ENCODE results near the gene PCDHGA4. TPM values are rescaled to one million over a fixed set of nuclear protein-coding genes. Genes with fewer than 3 reads are reported as not detected.
"Not testable (repeated sequence)": the region's sequence is repeated elsewhere in the genome, so short reads cannot be mapped to it uniquely, and the experiment has no call there.

PCDHGA4 gene
- total RNA-seq, 2 donors from 2014 or later = not detected

GRCh38 chr5:141393267-141393666, 38.4 kb downstream of the PCDHGA4 start:
- H3K27ac Mint-ChIP-seq = no peak overlapping the region
- DNase-seq (ENCODE audit: low spot score in 2 of 2) (no peak), ATAC-seq (no peak)
- peaks cover 45 to 48% of the 10 kb centered on the region in 2 donors for H3K36me3 Mint-ChIP-seq
- peaks cover 20 to 27% of the 10 kb centered on the region in 2 donors for H3K9me3 Mint-ChIP-seq

GRCh38 chr5:141394401-141395187, 39.8 kb downstream of the PCDHGA4 start:
- not testable (repeated sequence) for ATAC-seq; DNase-seq (ENCODE audit: low spot score in 2 of 2)
- peaks cover 41 to 46% of the 10 kb centered on the region in 2 donors for H3K36me3 Mint-ChIP-seq
- H3K9me3 Mint-ChIP-seq = peaks cover 11 to 20% of the 10 kb centered on the region in 2 donors
- peak overlapping the region in 1 of 2 donors; percentile 5 for H3K27ac Mint-ChIP-seq

- peaks cover 10 to 12% of the 10 kb centered on the region in 2 donors for H3K9me3 Mint-ChIP-seq
- peaks cover 40 to 49% of the 10 kb centered on the region in 2 donors for H3K36me3 Mint-ChIP-seq
- DNase-seq (ENCODE audit: low spot score in 2 of 2); H3K27ac Mint-ChIP-seq: not testable (repeated sequence)
- peak; percentile 71 to 82 for ATAC-seq
Observed at GRCh38 chr5:141397756-141398551, 43.1 kb downstream of the PCDHGA4 start, which contains the start of gene PCDHGB5. Gene PCDHGB5 (plus strand): TSS chr5:141397947. CDS start chr5:141398128, 181 bp downstream.

GRCh38 chr5:141398608-141399007, 43.8 kb downstream of the PCDHGA4 start:
- H3K36me3 Mint-ChIP-seq = peaks cover 38 to 47% of the 10 kb centered on the region in 2 donors
- no peak for DNase-seq (ENCODE audit: low spot score in 2 of 2)
- ATAC-seq = no peak
- peaks cover 10 to 12% of the 10 kb centered on the region in 2 donors for H3K9me3 Mint-ChIP-seq
- H3K27ac Mint-ChIP-seq = no peak overlapping the region

- H3K36me3 Mint-ChIP-seq = peaks cover 38 to 49% of the 10 kb centered on the region in 2 donors
- ATAC-seq = no peak
- H3K27ac Mint-ChIP-seq = peak overlapping the region in 1 of 2 donors; percentile 47
- DNase-seq (ENCODE audit: low spot score in 2 of 2) = no peak
- H3K9me3 Mint-ChIP-seq = peaks cover 8 to 10% of the 10 kb centered on the region in 2 donors
Observed at GRCh38 chr5:141399555-141400258, 44.9 kb downstream of the PCDHGA4 start.

- peaks cover 14 to 18% of the 10 kb centered on the region in 2 donors for H3K9me3 Mint-ChIP-seq
- no peak for ATAC-seq
- DNase-seq (ENCODE audit: low spot score in 2 of 2) = no peak
- no peak within 1 kb of the TSS for H3K27ac Mint-ChIP-seq
- peaks cover 42 to 59% of the 10 kb centered on the region in 2 donors for H3K36me3 Mint-ChIP-seq
Observed at GRCh38 chr5:141402553-141403243, 47.9 kb downstream of the PCDHGA4 start, which contains the start of gene PCDHGA9. Gene PCDHGA9 (plus strand): TSS chr5:141402778. CDS start chr5:141402953, 175 bp downstream.

GRCh38 chr5:141403387-141403786, 48.6 kb downstream of the PCDHGA4 start:
- H3K9me3 Mint-ChIP-seq = peaks cover 17 to 21% of the 10 kb centered on the region in 2 donors
- DNase-seq (ENCODE audit: low spot score in 2 of 2) (no peak), ATAC-seq (no peak)
- peaks cover 49 to 66% of the 10 kb centered on the region in 2 donors for H3K36me3 Mint-ChIP-seq
- H3K27ac Mint-ChIP-seq = no peak overlapping the region

Other genes with a start within 250 kb of the PCDHGA4 start
- not detected for gene PCDHB4, start 233.2 kb upstream of the PCDHGA4 start, total RNA-seq
- gene PCDHB5, start 219.8 kb upstream of the PCDHGA4 start, total RNA-seq = under 1 TPM in 1 of 2 donors, not detected in 1; 0.08 TPM
- not detected for gene PCDHB6, start 205.0 kb upstream of the PCDHGA4 start, total RNA-seq
- not detected for gene PCDHB7, start 182.4 kb upstream of the PCDHGA4 start, total RNA-seq
- not detected for gene PCDHB8, start 177.2 kb upstream of the PCDHGA4 start, total RNA-seq
- gene PCDHB16, start 172.6 kb upstream of the PCDHGA4 start, total RNA-seq = not detected
- gene PCDHB9, start 167.9 kb upstream of the PCDHGA4 start, total RNA-seq = not detected
- gene PCDHB10, start 162.7 kb upstream of the PCDHGA4 start, total RNA-seq = not detected
- not detected for gene PCDHB11, start 155.4 kb upstream of the PCDHGA4 start, total RNA-seq
- not detected for gene PCDHB12, start 146.3 kb upstream of the PCDHGA4 start, total RNA-seq
- not detected for gene PCDHB13, start 141.1 kb upstream of the PCDHGA4 start, total RNA-seq
- not detected for gene PCDHB14, start 131.7 kb upstream of the PCDHGA4 start, total RNA-seq
- not detected for gene PCDHB15, start 109.6 kb upstream of the PCDHGA4 start, total RNA-seq
- gene SLC25A2, start 51.0 kb upstream of the PCDHGA4 start, total RNA-seq = under 1 TPM in 1 of 2 donors, not detected in 1; 0.23 TPM
- gene TAF7, start 34.2 kb upstream of the PCDHGA4 start, total RNA-seq = 10 to 100 TPM; 44.7 to 46.7 TPM
- gene PCDHGA1, start 24.5 kb upstream of the PCDHGA4 start, total RNA-seq = under 1 TPM in 1 of 2 donors, not detected in 1; 0.11 TPM
- not detected for gene PCDHGA2, start 16.3 kb upstream of the PCDHGA4 start, total RNA-seq
- gene PCDHGA3, start 11.2 kb upstream of the PCDHGA4 start, total RNA-seq = not detected
- not detected for gene PCDHGB1, start 4.9 kb upstream of the PCDHGA4 start, total RNA-seq
- under 1 TPM; 0.12 to 0.20 TPM for gene PCDHGB2, start 5.0 kb downstream of the PCDHGA4 start, total RNA-seq
- under 1 TPM in 1 of 2 donors, not detected in 1; 0.09 TPM for gene PCDHGA5, start 9.1 kb downstream of the PCDHGA4 start, total RNA-seq
- under 1 TPM; 0.09 to 0.14 TPM for gene PCDHGB3, start 15.2 kb downstream of the PCDHGA4 start, total RNA-seq
- gene PCDHGA6, start 18.9 kb downstream of the PCDHGA4 start, total RNA-seq = under 1 TPM; 0.08 to 0.09 TPM
- gene PCDHGA7, start 27.7 kb downstream of the PCDHGA4 start, total RNA-seq = not detected
- gene PCDHGB4, start 32.7 kb downstream of the PCDHGA4 start, total RNA-seq = not detected
- not detected for gene PCDHGA8, start 37.6 kb downstream of the PCDHGA4 start, total RNA-seq
- under 1 TPM in 1 of 2 donors, not detected in 1; 0.12 TPM for gene PCDHGB5, start 42.9 kb downstream of the PCDHGA4 start, total RNA-seq
- under 1 TPM in 1 of 2 donors, not detected in 1; 0.23 TPM for gene PCDHGA9, start 47.8 kb downstream of the PCDHGA4 start, total RNA-seq
- gene PCDHGB6, start 53.0 kb downstream of the PCDHGA4 start, total RNA-seq = under 1 TPM in 1 of 2 donors, not detected in 1; 0.08 TPM
- not detected for gene PCDHGA10, start 58.0 kb downstream of the PCDHGA4 start, total RNA-seq
- gene PCDHGB7, start 62.7 kb downstream of the PCDHGA4 start, total RNA-seq = under 1 TPM in 1 of 2 donors, not detected in 1; 0.08 TPM
- gene PCDHGA11, start 66.0 kb downstream of the PCDHGA4 start, total RNA-seq = under 1 TPM; 0.09 to 0.14 TPM
- gene PCDHGA12, start 75.5 kb downstream of the PCDHGA4 start, total RNA-seq = under 1 TPM; 0.10 to 0.16 TPM
- under 1 TPM in 1 of 2 donors, not detected in 1; 0.19 TPM for gene PCDHGC3, start 120.9 kb downstream of the PCDHGA4 start, total RNA-seq
- gene PCDHGC4, start 130.0 kb downstream of the PCDHGA4 start, total RNA-seq = not detected
- not detected for gene PCDHGC5, start 134.1 kb downstream of the PCDHGA4 start, total RNA-seq

Measured in activated naive CD4-positive, alpha-beta T cell treated with anti-CD3 and anti-CD28 coated beads, Interleukin-2, amount 50 U/mL, for 72 hours (primary cell).